DOHH2 (cell line): ENCODE results near the gene PCDH9.

ENCODE experiments used
- H3F3A ChIP-seq: fragments of 200-600 bp; sonication (generic), shearing (Covaris generic); 2 replicates; pipeline ENCODE4 v1.6.0; 2016; ENCODE audit warnings: antibody characterized with exemption, mild to moderate bottlenecking; ENCODE audit not compliant: control insufficient read depth, insufficient read depth
- H3K27ac ChIP-seq: fragments of 200-600 bp; sonication (generic); 2 replicates; pipeline ENCODE4 v1.5.1; 2014; ENCODE audit warnings: low read depth, mild to moderate bottlenecking, low read length, moderate library complexity
- H3K27me3 ChIP-seq: fragments of 200-600 bp; sonication (generic); 2 replicates; pipeline ENCODE4 v1.6.1; 2014; ENCODE audit warnings: mild to moderate bottlenecking, low read length, mixed read lengths; ENCODE audit not compliant: control insufficient read depth
- H3K36me3 ChIP-seq: fragments of 200-600 bp; sonication (generic); 2 replicates; pipeline ENCODE4 v1.6.1; 2014; ENCODE audit warnings: mild to moderate bottlenecking, low read length, moderate library complexity, mixed read lengths; ENCODE audit not compliant: control insufficient read depth
- H3K4me1 ChIP-seq: fragments of 200-600 bp; sonication (generic); 2 replicates; pipeline ENCODE4 v1.6.1; 2014; ENCODE audit warnings: mild to moderate bottlenecking, low read length, mixed read lengths; ENCODE audit not compliant: control insufficient read depth
- H3K4me2 ChIP-seq: fragments of 200-600 bp; sonication (generic); 2 replicates; pipeline ENCODE4 v1.6.0; 2014; ENCODE audit warnings: mild to moderate bottlenecking, low read length, moderate library complexity
- H3K4me3 ChIP-seq: fragments of 200-600 bp; sonication (generic); 2 replicates; pipeline ENCODE4 v1.5.1; 2014; ENCODE audit warnings: mild to moderate bottlenecking, low read length, mixed read lengths
- H3K79me2 ChIP-seq: fragments of 200-600 bp; sonication (generic); 2 replicates; pipeline ENCODE4 v1.6.1; 2014; ENCODE audit warnings: mild to moderate bottlenecking, low read length, mixed read lengths; ENCODE audit not compliant: control insufficient read depth
- H3K9me2 ChIP-seq: fragments of 200-600 bp; sonication (generic); replicated peaks from 2 replicates; pipeline ENCODE4 v1.6.1; 2014; ENCODE audit warnings: mild to moderate bottlenecking, low read length, mixed read lengths; ENCODE audit not compliant: control insufficient read depth
- H3K9me3 ChIP-seq: fragments of 200-600 bp; sonication (generic); 2 replicates; pipeline ENCODE4 v1.6.1; 2014; ENCODE audit warnings: antibody characterized with exemption, low read length, mixed read lengths; ENCODE audit not compliant: control insufficient read depth, insufficient read depth
- H4K20me1 ChIP-seq: fragments of 200-600 bp; sonication (generic); 2 replicates; pipeline ENCODE4 v1.6.0; 2014; ENCODE audit warnings: low read depth, mild to moderate bottlenecking, antibody characterized with exemption, low read length, moderate library complexity; ENCODE audit not compliant: control insufficient read depth, insufficient read depth
- EZH2phosphoT487 ChIP-seq: fragments of 200-600 bp; sonication (generic); IDR thresholded peaks from 2 replicates; pipeline ENCODE4 v1.6.1; 2017; ENCODE audit warnings: borderline replicate concordance, mild to moderate bottlenecking, antibody characterized with exemption, low read length, moderate library complexity, mixed read lengths
- TF ChIP-seq, protein P1 (sequence below): fragments of 200-600 bp; sonication (generic); IDR thresholded peaks from one replicate; pipeline ENCODE4 v1.5.1; 2014; ENCODE audit warnings: antibody characterized with exemption, mild to moderate bottlenecking, low read depth, low read length; ENCODE audit not compliant: poor library complexity, severe bottlenecking

Gene PCDH9

DNA sequence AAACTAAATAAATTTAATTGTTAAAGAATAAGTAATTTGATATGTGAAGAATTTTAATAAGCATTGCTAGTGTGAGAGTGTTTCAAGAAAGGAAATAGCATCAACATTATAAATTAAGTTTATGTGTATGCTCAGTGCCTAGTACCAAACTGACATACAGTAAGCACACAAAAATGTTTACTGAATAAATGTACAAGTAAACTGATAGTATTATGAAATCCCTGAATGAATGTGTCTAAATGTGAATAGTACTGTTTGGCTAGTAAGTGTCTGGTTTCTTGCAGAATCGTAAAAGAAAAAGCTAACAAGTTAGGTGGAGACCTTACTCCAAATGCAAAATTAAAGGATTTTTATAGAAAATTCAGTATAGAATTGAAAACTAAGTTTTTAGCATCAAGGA, 233.6 kb downstream of the PCDH9 start:
- H3K4me2 ChIP-seq = 0 out of 2 replicates have a peak overlapping the region, but pooled peaks have one; percentile 19
- TF ChIP-seq, protein P1, sequence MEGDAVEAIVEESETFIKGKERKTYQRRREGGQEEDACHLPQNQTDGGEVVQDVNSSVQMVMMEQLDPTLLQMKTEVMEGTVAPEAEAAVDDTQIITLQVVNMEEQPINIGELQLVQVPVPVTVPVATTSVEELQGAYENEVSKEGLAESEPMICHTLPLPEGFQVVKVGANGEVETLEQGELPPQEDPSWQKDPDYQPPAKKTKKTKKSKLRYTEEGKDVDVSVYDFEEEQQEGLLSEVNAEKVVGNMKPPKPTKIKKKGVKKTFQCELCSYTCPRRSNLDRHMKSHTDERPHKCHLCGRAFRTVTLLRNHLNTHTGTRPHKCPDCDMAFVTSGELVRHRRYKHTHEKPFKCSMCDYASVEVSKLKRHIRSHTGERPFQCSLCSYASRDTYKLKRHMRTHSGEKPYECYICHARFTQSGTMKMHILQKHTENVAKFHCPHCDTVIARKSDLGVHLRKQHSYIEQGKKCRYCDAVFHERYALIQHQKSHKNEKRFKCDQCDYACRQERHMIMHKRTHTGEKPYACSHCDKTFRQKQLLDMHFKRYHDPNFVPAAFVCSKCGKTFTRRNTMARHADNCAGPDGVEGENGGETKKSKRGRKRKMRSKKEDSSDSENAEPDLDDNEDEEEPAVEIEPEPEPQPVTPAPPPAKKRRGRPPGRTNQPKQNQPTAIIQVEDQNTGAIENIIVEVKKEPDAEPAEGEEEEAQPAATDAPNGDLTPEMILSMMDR = no peak
- no peak for TF ChIP-seq EZH2phosphoT487
- H3K27me3 ChIP-seq = no peaks in the 10 kb centered on the region
- no peaks in the 10 kb centered on the region for H3K9me2 ChIP-seq
- H3K4me1 ChIP-seq = peaks cover 46% of the 10 kb centered on the region
- H3K9me3 ChIP-seq = peaks cover 9% of the 10 kb centered on the region; the same call in 1 of the 2 replicates
- no peaks in the 10 kb centered on the region for H3K79me2 ChIP-seq
- H4K20me1 ChIP-seq = no peaks in the 10 kb centered on the region
- peak overlapping the region; percentile 96 for H3K27ac ChIP-seq
- no peak overlapping the region for H3K4me3 ChIP-seq
- H3K36me3 ChIP-seq = peaks cover 34% of the 10 kb centered on the region
- peaks cover 31% of the 10 kb centered on the region for H3F3A ChIP-seq

DNA sequence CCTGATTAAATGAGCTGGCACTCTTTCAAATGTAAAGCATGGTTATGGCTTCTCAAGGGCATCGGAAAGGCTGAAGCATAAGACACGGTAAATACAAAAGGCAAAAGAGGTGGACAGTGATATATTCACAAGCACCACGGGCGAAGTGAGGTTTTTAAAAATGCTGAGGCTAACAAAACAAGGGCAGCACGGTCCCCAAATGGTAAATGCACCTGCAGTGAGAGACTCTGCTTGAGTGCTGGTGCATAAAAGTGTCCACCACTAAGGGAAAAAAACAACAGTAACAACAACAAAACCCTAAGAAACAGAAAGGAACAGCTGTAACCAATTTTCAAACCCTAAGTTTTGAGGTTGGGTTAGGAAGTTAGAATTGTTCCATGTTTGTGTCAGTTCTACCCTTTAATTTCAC, 234.9 kb downstream of the PCDH9 start:
- Histone ChIP-seq H3K79me2 (no peaks in the 10 kb centered on the region), H3K9me3 (peaks cover 9% of the 10 kb centered on the region; the same call in 1 of the 2 replicates), H3K4me2 (peak overlapping the region; percentile 83), H3K36me3 (peaks cover 34% of the 10 kb centered on the region), H4K20me1 (no peaks in the 10 kb centered on the region), H3K9me2 (no peaks in the 10 kb centered on the region), H3K27me3 (no peaks in the 10 kb centered on the region), H3K4me1 (peaks cover 46% of the 10 kb centered on the region), H3K4me3 (peak overlapping the region; percentile 65), H3K27ac (peak overlapping the region; percentile 96), H3F3A (peaks cover 31% of the 10 kb centered on the region)
- TF ChIP-seq, protein P1 = no peak
- TF ChIP-seq EZH2phosphoT487 = no peak

DNA sequence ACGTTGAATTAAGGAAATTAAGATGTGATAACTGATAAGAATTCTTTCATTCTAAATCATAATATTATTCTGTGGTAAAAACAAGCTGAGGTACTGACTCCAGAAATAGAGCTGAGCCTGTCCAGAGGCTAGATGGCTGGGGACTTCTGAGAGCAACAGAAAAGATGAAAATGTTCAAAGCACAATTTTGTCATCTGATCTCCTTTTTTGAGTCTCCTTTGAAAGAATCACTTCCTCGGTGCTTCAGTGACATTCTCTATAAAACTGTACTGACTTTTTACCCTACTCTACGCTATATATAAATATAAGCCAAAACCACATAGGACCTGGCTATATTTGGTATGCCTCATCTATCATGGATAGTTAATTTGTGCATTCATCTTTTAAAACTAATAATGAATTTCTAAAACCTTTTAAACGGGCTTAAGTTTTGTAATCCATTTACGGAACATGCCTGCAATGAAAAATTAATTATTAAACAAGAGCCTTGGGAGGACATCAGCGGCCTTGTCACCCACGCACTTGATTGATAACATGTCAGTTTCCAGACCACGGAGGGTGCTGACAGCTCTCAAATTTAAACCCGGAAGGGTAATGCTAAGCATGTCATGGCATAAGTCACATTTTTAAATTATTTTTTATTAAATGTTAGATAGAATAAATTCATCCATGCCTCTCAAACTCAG, 235.5 kb downstream of the PCDH9 start:
- no peak for TF ChIP-seq EZH2phosphoT487
- TF ChIP-seq, protein P1 = no peak
- no peaks in the 10 kb centered on the region for H4K20me1 ChIP-seq
- peaks cover 9% of the 10 kb centered on the region; the same call in 1 of the 2 replicates for H3K9me3 ChIP-seq
- peak overlapping the region; percentile 65 for H3K4me3 ChIP-seq
- no peaks in the 10 kb centered on the region for H3K79me2 ChIP-seq
- H3F3A ChIP-seq = peaks cover 31% of the 10 kb centered on the region
- H3K9me2 ChIP-seq = no peaks in the 10 kb centered on the region
- H3K36me3 ChIP-seq = peaks cover 34% of the 10 kb centered on the region
- H3K27me3 ChIP-seq = no peaks in the 10 kb centered on the region
- H3K27ac ChIP-seq = peak overlapping the region; percentile 96
- peak overlapping the region; percentile 83 for H3K4me2 ChIP-seq
- H3K4me1 ChIP-seq = peaks cover 46% of the 10 kb centered on the region
